Activated naive CD8-positive, alpha-beta T cell (primary cell): Measurements from ENCODE around the gene PITPNM1.
A peak's percentile ranks its signal among the peaks of the same experiment; 100 is the strongest.
"Not testable (repeated sequence)": the region's sequence is repeated elsewhere in the genome, so short reads cannot be mapped to it uniquely, and the experiment has no call there.

Experiments used
- H3K27ac Mint-ChIP-seq: one replicate; pipeline ENCODE4 v1.8.0; 2021; ENCODE audit warnings: mixed read lengths
- H3K27me3 Mint-ChIP-seq: one replicate; pipeline ENCODE4 v1.8.0; 2021; ENCODE audit warnings: mixed read lengths
- H3K36me3 Mint-ChIP-seq: one replicate; pipeline ENCODE4 v1.8.0; 2021; ENCODE audit warnings: mixed read lengths
- H3K4me1 Mint-ChIP-seq: one replicate; pipeline ENCODE4 v1.8.0; 2021; ENCODE audit warnings: low read depth, mixed read lengths
- H3K4me3 Mint-ChIP-seq: one replicate; pipeline ENCODE4 v1.8.0; 2021; ENCODE audit warnings: mild to moderate bottlenecking, mixed read lengths
- H3K9me3 Mint-ChIP-seq: one replicate; pipeline ENCODE4 v1.8.0; 2021; ENCODE audit warnings: low read depth, mixed read lengths

The PITPNM1 gene

GRCh38 chr11:67504950-67505581 is at the start of gene PITPNM1:
TSS of gene PITPNM1 (minus strand) at chr11:67505363. CDS start at chr11:67504180, 1,183 bp downstream.
- peaks cover 41% of the 10 kb centered on the region for H3K4me1 Mint-ChIP-seq
- peaks cover 9% of the 10 kb centered on the region for H3K36me3 Mint-ChIP-seq
- peak within 1 kb of the TSS; percentile 84 for H3K27ac Mint-ChIP-seq
- no peaks in the 10 kb centered on the region for H3K27me3 Mint-ChIP-seq
- H3K4me3 Mint-ChIP-seq, result peak within 1 kb of the TSS; percentile 89
- no peaks in the 10 kb centered on the region for H3K9me3 Mint-ChIP-seq

DNA sequence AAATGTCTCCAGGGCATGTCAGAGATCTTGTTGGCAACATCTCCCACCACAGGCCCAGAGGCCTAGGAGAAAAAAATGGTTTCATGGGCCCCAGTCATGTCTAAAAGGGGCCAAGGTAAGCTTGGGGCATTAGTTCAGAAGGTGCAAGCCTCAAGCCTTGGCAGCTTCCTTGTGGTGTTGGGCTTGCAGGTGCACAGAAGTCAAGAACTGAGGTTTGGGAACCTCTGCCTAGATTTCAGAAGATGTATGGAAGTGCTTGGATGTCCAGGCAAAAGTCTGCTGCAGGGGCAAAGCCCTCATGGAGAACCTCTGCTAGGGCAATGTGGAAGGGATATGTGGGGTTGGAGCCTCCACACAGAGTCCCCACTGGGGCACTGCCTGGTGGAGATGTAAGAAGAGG is 46.5 kb upstream of the PITPNM1 start:
- H3K27me3 Mint-ChIP-seq, H3K4me1 Mint-ChIP-seq, H3K36me3 Mint-ChIP-seq, H3K27ac Mint-ChIP-seq, H3K4me3 Mint-ChIP-seq, H3K9me3 Mint-ChIP-seq: not testable (repeated sequence)

- Mint-ChIP-seq H3K9me3 (peaks cover 5% of the 10 kb centered on the region), H3K4me1 (no peaks in the 10 kb centered on the region), H3K36me3 (no peaks in the 10 kb centered on the region)
These were observed 46.0 kb upstream of the PITPNM1 start for GRCh38 chr11:67551127-67551526.

GRCh38 chr11:67548555-67549110 is 43.5 kb upstream of the PITPNM1 start:
- no peak overlapping the region for H3K4me3 Mint-ChIP-seq
- H3K27me3 Mint-ChIP-seq, result no peaks in the 10 kb centered on the region
- H3K4me1 Mint-ChIP-seq, result no peaks in the 10 kb centered on the region
- peaks cover 5% of the 10 kb centered on the region for H3K9me3 Mint-ChIP-seq
- H3K36me3 Mint-ChIP-seq, result no peaks in the 10 kb centered on the region
- no peak overlapping the region for H3K27ac Mint-ChIP-seq

More at GRCh38 chr11:67551127-67551526, 46.0 kb upstream of the PITPNM1 start:
- no peaks in the 10 kb centered on the region for H3K27me3 Mint-ChIP-seq
- no peak overlapping the region for H3K4me3 Mint-ChIP-seq
- no peak overlapping the region for H3K27ac Mint-ChIP-seq

DNA sequence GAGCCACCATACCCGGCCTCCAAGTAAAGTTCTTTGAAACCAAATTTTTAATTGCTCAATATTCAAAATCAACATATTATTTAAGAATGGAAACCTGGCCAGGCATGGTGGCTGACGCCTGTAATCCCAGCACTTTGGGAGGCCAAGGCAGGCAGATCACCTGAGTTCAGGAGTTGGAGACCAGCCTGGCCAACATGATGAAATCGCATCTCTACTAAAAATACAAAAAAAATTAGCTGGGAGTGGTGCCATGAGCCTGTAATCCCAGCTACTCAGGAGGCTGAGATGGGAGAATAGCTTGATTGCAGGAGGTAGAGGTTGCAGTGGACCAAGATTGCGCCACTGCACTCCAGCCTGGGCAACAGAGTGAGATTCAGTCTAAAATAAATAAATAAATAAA is 42.9 kb upstream of the PITPNM1 start:
- H3K4me1 Mint-ChIP-seq, result not testable (repeated sequence)

GRCh38 chr11:67545280-67545679 is 40.1 kb upstream of the PITPNM1 start:
- Mint-ChIP-seq H3K9me3 (no peaks in the 10 kb centered on the region), H3K4me3 (no peak overlapping the region), H3K36me3 (no peaks in the 10 kb centered on the region), H3K27ac (no peak overlapping the region), H3K27me3 (no peaks in the 10 kb centered on the region), H3K4me1 (no peaks in the 10 kb centered on the region)

More for the DNA sequence above, 42.9 kb upstream of the PITPNM1 start:
- not testable (repeated sequence) for H3K4me3 Mint-ChIP-seq, H3K36me3 Mint-ChIP-seq, H3K27me3 Mint-ChIP-seq, H3K9me3 Mint-ChIP-seq, H3K27ac Mint-ChIP-seq

DNA sequence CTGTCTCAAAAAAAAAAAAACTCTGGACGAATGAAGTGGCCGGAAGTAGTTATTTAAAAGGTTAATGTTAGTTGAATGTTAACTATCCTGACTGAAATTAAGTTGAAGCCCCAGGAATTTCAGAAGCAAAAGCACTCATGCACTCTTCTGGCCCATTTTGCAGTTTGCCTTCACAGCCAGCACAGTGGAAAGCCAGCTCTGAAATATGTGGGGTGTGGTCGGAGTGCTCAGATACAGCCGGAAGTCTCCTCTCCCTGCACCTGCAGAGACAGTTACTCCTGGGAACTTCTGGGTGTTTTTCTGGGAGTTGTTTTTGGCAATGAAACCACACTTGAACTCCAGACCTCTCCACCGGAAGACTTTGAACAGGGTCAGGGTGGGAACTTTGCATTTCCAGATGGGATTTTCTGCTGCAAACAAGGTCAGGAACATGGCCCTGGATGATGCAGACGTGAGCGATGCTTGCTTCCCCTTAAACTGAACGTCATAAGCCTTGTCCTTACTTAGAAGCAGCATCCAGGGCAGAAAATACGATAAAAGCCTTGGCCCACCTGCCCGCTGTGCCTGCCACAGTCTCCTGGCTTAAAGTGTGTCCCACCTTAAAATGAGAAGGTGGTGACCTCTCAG is 39.6 kb upstream of the PITPNM1 start:
- Mint-ChIP-seq H3K27me3 (no peaks in the 10 kb centered on the region), H3K36me3 (no peaks in the 10 kb centered on the region), H3K4me1 (no peaks in the 10 kb centered on the region), H3K9me3 (no peaks in the 10 kb centered on the region), H3K27ac (no peak overlapping the region), H3K4me3 (no peak overlapping the region)

DNA sequence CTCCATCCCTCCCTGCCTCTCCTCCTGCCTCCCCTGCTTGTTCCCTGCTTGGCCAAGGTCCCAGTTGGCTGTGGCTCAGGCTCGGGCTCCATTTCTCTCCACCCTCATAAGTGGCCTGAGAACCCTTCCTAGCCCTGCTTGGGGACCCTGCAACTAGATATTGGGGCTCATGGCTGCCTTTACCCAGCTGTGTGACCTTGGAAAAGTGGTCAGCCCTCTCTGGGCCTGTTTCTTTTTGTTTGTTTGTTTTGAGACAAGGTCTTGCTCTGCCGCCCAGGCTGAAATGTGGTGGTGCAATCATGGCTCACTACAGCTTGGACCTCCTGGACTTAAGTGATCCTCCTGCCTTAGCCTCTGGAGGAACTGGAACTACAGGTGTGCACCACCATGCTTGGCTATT is 38.4 kb upstream of the PITPNM1 start:
- Mint-ChIP-seq H3K4me3 (no peak overlapping the region), H3K27me3 (no peaks in the 10 kb centered on the region), H3K4me1 (no peaks in the 10 kb centered on the region), H3K27ac (no peak overlapping the region), H3K9me3 (no peaks in the 10 kb centered on the region), H3K36me3 (no peaks in the 10 kb centered on the region)

DNA sequence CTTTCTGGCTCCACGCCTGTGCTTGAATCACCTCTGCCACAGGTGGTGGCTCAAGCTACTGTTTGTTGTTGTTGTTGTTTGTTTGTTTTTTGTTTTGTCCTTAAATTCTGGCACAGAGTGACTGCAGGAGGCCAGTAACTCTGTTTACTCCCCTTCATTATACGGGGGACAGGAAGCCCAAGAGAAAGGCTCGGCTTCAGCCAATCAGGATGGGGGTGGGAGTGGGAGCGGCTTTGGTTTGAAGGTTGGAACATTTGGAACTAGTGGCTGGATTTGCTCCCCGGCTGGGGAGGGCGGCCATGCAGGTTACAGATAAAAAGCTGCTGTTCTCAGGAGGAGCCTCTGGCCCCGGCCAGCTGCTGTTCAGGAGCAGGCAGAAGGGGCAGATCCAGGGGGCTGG is 37.8 kb upstream of the PITPNM1 start:
- H3K36me3 Mint-ChIP-seq, result no peaks in the 10 kb centered on the region
- H3K4me1 Mint-ChIP-seq, result no peaks in the 10 kb centered on the region
- no peak overlapping the region for H3K4me3 Mint-ChIP-seq
- H3K9me3 Mint-ChIP-seq, result no peaks in the 10 kb centered on the region
- no peak overlapping the region for H3K27ac Mint-ChIP-seq
- H3K27me3 Mint-ChIP-seq, result no peaks in the 10 kb centered on the region

- Mint-ChIP-seq H3K4me1 (no peaks in the 10 kb centered on the region), H3K4me3 (no peak overlapping the region), H3K27me3 (no peaks in the 10 kb centered on the region), H3K27ac (no peak overlapping the region), H3K9me3 (no peaks in the 10 kb centered on the region), H3K36me3 (no peaks in the 10 kb centered on the region)
These were observed 37.0 kb upstream of the PITPNM1 start for GRCh38 chr11:67542169-67542568.

GRCh38 chr11:67541198-67541597 is 36.0 kb upstream of the PITPNM1 start:
- H3K4me1 Mint-ChIP-seq, result no peaks in the 10 kb centered on the region
- H3K4me3 Mint-ChIP-seq, result no peak overlapping the region
- no peaks in the 10 kb centered on the region for H3K9me3 Mint-ChIP-seq
- H3K27me3 Mint-ChIP-seq, result no peaks in the 10 kb centered on the region
- no peaks in the 10 kb centered on the region for H3K36me3 Mint-ChIP-seq
- H3K27ac Mint-ChIP-seq, result no peak overlapping the region

DNA sequence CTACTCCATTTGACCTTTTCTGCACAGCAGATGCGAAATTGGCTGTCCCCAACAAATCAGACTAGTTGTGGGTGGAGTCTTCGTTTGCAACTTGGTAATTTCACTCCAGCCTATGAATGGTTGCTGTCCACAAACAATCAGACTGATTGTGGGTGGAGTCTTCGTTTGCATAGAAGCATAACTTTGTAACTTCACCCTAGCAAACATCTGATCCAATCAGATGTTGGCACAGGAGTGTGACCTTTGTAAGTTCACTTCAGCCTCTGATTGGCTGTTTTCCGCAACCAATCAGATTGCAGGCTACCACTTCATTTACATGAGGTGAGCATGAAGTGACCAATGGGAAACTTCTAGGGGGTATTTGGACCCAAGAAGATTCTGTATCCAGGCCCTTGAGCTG is 34.4 kb upstream of the PITPNM1 start:
- Mint-ChIP-seq H3K27me3 (no peaks in the 10 kb centered on the region), H3K4me3 (no peak overlapping the region), H3K27ac (no peak overlapping the region), H3K4me1 (no peaks in the 10 kb centered on the region), H3K9me3 (no peaks in the 10 kb centered on the region), H3K36me3 (no peaks in the 10 kb centered on the region)

- H3K27ac Mint-ChIP-seq, result no peak overlapping the region
- no peaks in the 10 kb centered on the region for H3K4me1 Mint-ChIP-seq
- H3K9me3 Mint-ChIP-seq, result peaks cover 3% of the 10 kb centered on the region
- no peak overlapping the region for H3K4me3 Mint-ChIP-seq
- H3K36me3 Mint-ChIP-seq, result peaks cover under 1% of the 10 kb centered on the region
- H3K27me3 Mint-ChIP-seq, result peaks cover 1% of the 10 kb centered on the region
These were observed 33.8 kb upstream of the PITPNM1 start for GRCh38 chr11:67538823-67539505.

- H3K27ac Mint-ChIP-seq, result no peak overlapping the region
- H3K4me3 Mint-ChIP-seq, result no peak overlapping the region
- no peaks in the 10 kb centered on the region for H3K4me1 Mint-ChIP-seq
- peaks cover 6% of the 10 kb centered on the region for H3K9me3 Mint-ChIP-seq
- peaks cover 1% of the 10 kb centered on the region for H3K27me3 Mint-ChIP-seq
- H3K36me3 Mint-ChIP-seq, result peaks cover 3% of the 10 kb centered on the region
These were observed 33.1 kb upstream of the PITPNM1 start for GRCh38 chr11:67538306-67538705.

- H3K27ac Mint-ChIP-seq, result no peak overlapping the region
- H3K27me3 Mint-ChIP-seq, result peaks cover 1% of the 10 kb centered on the region
- H3K9me3 Mint-ChIP-seq, result peaks cover 6% of the 10 kb centered on the region
- H3K4me1 Mint-ChIP-seq, result no peaks in the 10 kb centered on the region
- H3K4me3 Mint-ChIP-seq, result no peak overlapping the region
- peaks cover 3% of the 10 kb centered on the region for H3K36me3 Mint-ChIP-seq
These were observed 30.4 kb upstream of the PITPNM1 start for GRCh38 chr11:67535561-67535960.
